ENCODE measurements around the gene ISM1. TPM values are rescaled to one million over a fixed set of nuclear protein-coding genes. Genes with fewer than 3 reads are reported as not detected.

Gene ISM1
- total RNA-seq, 4 donors from 2014 or later = 0.55 to 0.64 TPM; not detected in 2

DNA sequence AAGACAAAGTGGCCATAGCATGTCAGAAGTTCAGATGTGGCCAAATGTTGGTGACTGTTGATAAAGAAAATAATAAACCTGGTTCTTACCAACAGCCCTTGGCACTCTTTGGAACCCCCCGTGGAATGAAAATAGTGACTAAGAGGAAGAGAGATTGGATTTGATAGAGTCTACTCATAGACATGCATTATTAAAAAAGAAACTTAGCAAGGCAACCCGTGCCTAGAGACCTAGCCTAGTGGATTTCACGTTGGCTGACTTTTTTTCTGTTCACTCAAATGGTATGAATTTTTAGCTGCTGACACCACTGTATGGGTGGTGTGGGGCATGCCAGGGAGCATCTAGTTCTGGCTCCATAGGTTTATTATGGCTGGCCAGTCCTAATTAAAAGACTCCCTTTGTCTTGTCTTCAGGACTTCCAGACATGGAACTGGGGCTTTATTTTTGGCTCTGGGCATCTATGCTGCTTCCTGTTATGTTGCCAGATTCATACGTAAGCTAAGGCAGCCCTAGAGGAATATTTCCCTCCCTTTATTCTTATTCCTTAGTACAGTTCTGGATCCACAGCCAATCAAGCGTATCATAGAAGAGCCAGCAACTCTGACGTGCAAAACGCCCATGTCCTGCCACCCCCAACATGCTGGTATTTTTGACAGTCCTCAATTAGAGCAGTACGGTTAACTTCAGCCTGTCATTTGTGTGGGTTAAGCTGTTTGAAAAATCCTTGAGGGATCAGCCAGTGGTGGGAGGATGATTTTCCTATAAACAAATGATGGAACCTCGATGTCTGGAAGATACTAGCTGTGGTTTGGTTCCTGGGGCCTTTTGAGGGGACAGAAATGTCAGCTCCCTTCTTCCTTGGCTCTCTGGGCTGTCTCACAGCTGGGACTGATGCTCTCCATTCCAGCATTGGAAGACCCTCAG, 127.5 kb downstream of the ISM1 start:
- no peaks in the 10 kb centered on the region for H3K36me3 ChIP-seq
- 70 to 76% methylated on average over 2 to 9 of the region's 9 CpGs for WGBS, 2 donors (ENCODE audit: low coverage in 1 of 2)
- no peaks in the 10 kb centered on the region for H3K9me3 ChIP-seq
- no peak overlapping the region for H3K27ac ChIP-seq
- intact Hi-C loops (cut with DNase I; ENCODE audit: low total_unique reads) = no loop called here
- H3K4me1 ChIP-seq = no peaks in the 10 kb centered on the region
- in situ Hi-C loops (cut with MboI; ENCODE audit: low pct_ligation_motif_present in 1 of 4, low pct_unique_long_range_greater_than_20kb in 1 of 4, low sequenced_read_pairs in 3 of 4) = no loop called here
- no peak for DNase-seq
- no peaks in the 10 kb centered on the region for H3K27me3 ChIP-seq
- H3K4me3 ChIP-seq = no peak overlapping the region
- TF ChIP-seq EP300 (IDR thresholded peaks at IDR 0.05; ENCODE audit: low read depth) (no peak), POLR2A (IDR thresholded peaks at IDR 0.05) (no peak), POLR2AphosphoS5 (IDR thresholded peaks at IDR 0.05) (no peak), CTCF (IDR thresholded peaks at IDR 0.05) (no peak)

DNA sequence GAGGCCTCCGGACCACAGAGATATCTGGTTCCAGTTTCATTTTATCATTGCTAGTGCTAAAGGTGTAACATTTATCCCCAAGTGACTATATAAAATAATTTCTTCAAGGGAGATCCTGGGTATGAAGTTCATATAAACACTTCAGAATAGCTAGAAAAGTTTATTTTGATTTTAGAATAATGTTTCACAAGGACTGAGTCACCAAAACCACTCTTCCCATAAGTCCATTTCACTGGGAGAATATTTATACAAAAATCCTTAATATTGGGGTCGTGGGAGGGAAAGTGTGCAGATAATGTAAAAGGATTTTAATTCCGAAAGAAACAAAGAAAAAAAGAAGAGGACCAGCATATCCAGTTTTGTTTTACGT, 128.1 kb downstream of the ISM1 start:
- in situ Hi-C loops (cut with MboI; ENCODE audit: low pct_ligation_motif_present in 1 of 4, low pct_unique_long_range_greater_than_20kb in 1 of 4, low sequenced_read_pairs in 3 of 4) = no loop called here
- Histone ChIP-seq H3K27me3 (no peaks in the 10 kb centered on the region), H3K4me1 (no peaks in the 10 kb centered on the region), H3K27ac (no peak overlapping the region), H3K9me3 (no peaks in the 10 kb centered on the region), H3K36me3 (no peaks in the 10 kb centered on the region), H3K4me3 (no peak overlapping the region)
- intact Hi-C loops (cut with DNase I; ENCODE audit: low total_unique reads) = no loop called here
- no peak for DNase-seq
- TF ChIP-seq EP300 (IDR thresholded peaks at IDR 0.05; ENCODE audit: low read depth) (no peak), CTCF (IDR thresholded peaks at IDR 0.05) (no peak), POLR2AphosphoS5 (IDR thresholded peaks at IDR 0.05) (no peak), POLR2A (IDR thresholded peaks at IDR 0.05) (no peak)
- 75 to 82% methylated on average over 4 of the region's 4 CpGs for WGBS, 2 donors (ENCODE audit: low coverage in 1 of 2)

Other genes with a start within 250 kb of the ISM1 start
- gene SPTLC3, start 212.3 kb upstream of the ISM1 start, total RNA-seq = 10 to 100 TPM in 1 of 4 donors, 1 to 10 TPM in 3; 2.6 to 11.6 (median 8.8) TPM

All from transverse colon (tissue), 4 donors.